CD14-positive monocyte (primary cell): Measurements from ENCODE around the gene CLOCK. TPM values are rescaled to one million over a fixed set of nuclear protein-coding genes. Genes with fewer than 3 reads are reported as not detected.

ENCODE experiments used
- DNase-seq, 3 donors: peaks; one replicate each; pipeline ENCODE4 v3.0.0-alpha.2; 2011 to 2022
- H2AFZ ChIP-seq: 2 replicates; pipeline ENCODE4 v1.6.0; 2012; ENCODE audit warnings: mild to moderate bottlenecking, low read depth, low read length, inconsistent platforms; ENCODE audit not compliant: insufficient read depth, poor library complexity, severe bottlenecking
- H3K27ac ChIP-seq, 2 donors: 1 replicate in 1 of 2; 2 replicates in 1 of 2; pipeline ENCODE4 v1.5.1; 2012 to 2013; ENCODE audit warnings: low read length in 2 of 2, control low read depth in 1 of 2, inconsistent platforms in 1 of 2, low read depth in 1 of 2, mild to moderate bottlenecking in 1 of 2
- H3K27me3 ChIP-seq, 2 donors: one replicate each; pipeline versions ENCODE4 v1.6.0 to v1.6.1; 2011 to 2013; ENCODE audit warnings: low read length in 2 of 2; ENCODE audit not compliant: control insufficient read depth in 2 of 2, insufficient read depth in 2 of 2
- H3K36me3 ChIP-seq, 2 donors: replicated peaks in 1 of 2; 1 replicate in 1 of 2; 2 replicates in 1 of 2; pipeline versions ENCODE4 v1.5.1 to v1.6.1; 2012 to 2013; ENCODE audit warnings: low read length in 2 of 2, control low read depth in 1 of 2, inconsistent platforms in 1 of 2, mild to moderate bottlenecking in 1 of 2; ENCODE audit not compliant: insufficient read depth in 2 of 2, control insufficient read depth in 1 of 2
- H3K4me1 ChIP-seq, 2 donors: 1 replicate in 1 of 2; 2 replicates in 1 of 2; pipeline versions ENCODE4 v1.5.1 to v1.6.1; 2012 to 2013; ENCODE audit warnings: low read length in 2 of 2, control low read depth in 1 of 2, inconsistent platforms in 1 of 2, mild to moderate bottlenecking in 1 of 2, moderate library complexity in 1 of 2; ENCODE audit not compliant: insufficient read depth in 2 of 2, control insufficient read depth in 1 of 2
- H3K4me2 ChIP-seq: replicated peaks from 2 replicates; pipeline ENCODE3; 2012; ENCODE audit warnings: low read length, moderate library complexity, mild to moderate bottlenecking; ENCODE audit not compliant: poor library complexity, severe bottlenecking; ENCODE audit errors: extremely low read depth
- H3K4me3 ChIP-seq, 3 experiments: fragments of 200-600 bp in 1 of 3; sonication (generic) in 1 of 3; replicated peaks in 1 of 3; 1 replicate in 2 of 3; 2 replicates in 1 of 3; pipeline ENCODE4 v1.5.1; 2011 to 2013; ENCODE audit warnings: low read length in 3 of 3, mild to moderate bottlenecking in 3 of 3, control low read depth in 2 of 3, low read depth in 2 of 3, inconsistent platforms in 1 of 3, moderate library complexity in 1 of 3
- H3K79me2 ChIP-seq: 2 replicates; pipeline ENCODE4 v1.6.0; 2012; ENCODE audit warnings: mild to moderate bottlenecking, control low read depth, inconsistent platforms, low read length, moderate library complexity; ENCODE audit not compliant: insufficient read depth
- H3K9ac ChIP-seq: 2 replicates; pipeline ENCODE4 v1.6.0; 2017; ENCODE audit warnings: low read length, mild to moderate bottlenecking; ENCODE audit not compliant: insufficient read depth, poor library complexity, severe bottlenecking
- H3K9me3 ChIP-seq, 2 donors: replicated peaks in 1 of 2; 1 replicate in 1 of 2; 2 replicates in 1 of 2; pipeline versions ENCODE4 v1.5.1 to v1.6.1; 2012 to 2013; ENCODE audit warnings: low read length in 2 of 2, control low read depth in 1 of 2; ENCODE audit not compliant: control insufficient read depth in 1 of 2, insufficient read depth in 1 of 2
- H4K20me1 ChIP-seq: 2 replicates; pipeline ENCODE4 v1.6.0; 2012; ENCODE audit warnings: mild to moderate bottlenecking, low read length, control low read depth, moderate library complexity; ENCODE audit not compliant: insufficient read depth
- H3K27ac Mint-ChIP-seq, 7 donors: one replicate each; pipeline ENCODE4 v1.8.0; 2020; ENCODE audit warnings: mild to moderate bottlenecking in 7 of 7, mixed read lengths in 7 of 7, moderate library complexity in 6 of 7, inconsistent platforms in 2 of 7
- H3K27me3 Mint-ChIP-seq, 3 donors: one replicate each; pipeline ENCODE4 v1.8.0; 2021 to 2022; ENCODE audit warnings: low read depth in 3 of 3, mild to moderate bottlenecking in 3 of 3, mixed read lengths in 3 of 3, moderate library complexity in 3 of 3, inconsistent platforms in 1 of 3
- H3K36me3 Mint-ChIP-seq, 2 donors: one replicate each; pipeline ENCODE4 v1.8.0; 2020; ENCODE audit warnings: mixed read lengths in 2 of 2, inconsistent platforms in 1 of 2, mild to moderate bottlenecking in 1 of 2
- H3K4me1 Mint-ChIP-seq: one replicate; pipeline ENCODE4 v1.8.0; 2020; ENCODE audit warnings: mild to moderate bottlenecking, mixed read lengths
- H3K4me3 Mint-ChIP-seq, 2 donors: one replicate each; pipeline ENCODE4 v1.8.0; 2020; ENCODE audit warnings: mild to moderate bottlenecking in 2 of 2, mixed read lengths in 2 of 2, moderate library complexity in 1 of 2
- H3K9me3 Mint-ChIP-seq, 7 donors: one replicate each; pipeline ENCODE4 v1.8.0; 2020 to 2022; ENCODE audit warnings: mixed read lengths in 7 of 7, mild to moderate bottlenecking in 6 of 7, moderate library complexity in 6 of 7, inconsistent platforms in 2 of 7
- WGBS: methylation state at CpG from one replicate; pipeline ENCODE4 v1.1.5; 2013; ENCODE audit warnings: missing lambda C conversion rate; ENCODE audit not compliant: insufficient coverage; 5-methylcytosine and 5-hydroxymethylcytosine counted together
- intact Hi-C, 2 donors: fragments of 100-400 bp; cut with micrococcal nuclease; formaldehyde crosslinking; loops; one replicate each; pipeline versions ENCODE4 v1.15.0 to v1.15.1; 2023
- polyA plus RNA-seq, 3 donors: library from polyadenylated mRNA; depleted of rRNA in 1 of 3; unstranded in 2 of 3; stranded (reverse) in 1 of 3; fragments of 300-500 nt in 2 of 3; fragments of >200 nt in 1 of 3; fragmentation: Illumina TruSeq in 2 of 3; gene quantifications; 1 replicate in 2 of 3; 2 replicates in 1 of 3; pipeline ENCODE4 v1.2.3, GENCODE V29; 2012 to 2021
- TF ChIP-seq, protein P1 (sequence below): fragments of 200-600 bp; IDR thresholded peaks from one replicate; pipeline ENCODE4 v1.8.0; 2022; ENCODE audit warnings: antibody characterized with exemption, mild to moderate bottlenecking

Gene CLOCK
- polyA plus RNA-seq, 3 donors = 1.9 to 3.7 (median 2.9) TPM

- Mint-ChIP-seq H3K27ac (no peak overlapping the region), H3K27me3 (no peaks in the 10 kb centered on the region), H3K36me3 (peaks cover 16 to 33% of the 10 kb centered on the region in 2 donors), H3K4me3 (no peak overlapping the region), H3K9me3 (peaks cover 8 to 19% (median 10%) of the 10 kb centered on the region in 7 donors), H3K4me1 (no peaks in the 10 kb centered on the region)
- intact Hi-C loops = no loop called here
- H3K4me2 ChIP-seq = no peak overlapping the region
- H3K9ac ChIP-seq = no peak overlapping the region
- H3K9me3 ChIP-seq = peaks cover 9 to 19% of the 10 kb centered on the region in 2 donors
- TF ChIP-seq, protein P1, sequence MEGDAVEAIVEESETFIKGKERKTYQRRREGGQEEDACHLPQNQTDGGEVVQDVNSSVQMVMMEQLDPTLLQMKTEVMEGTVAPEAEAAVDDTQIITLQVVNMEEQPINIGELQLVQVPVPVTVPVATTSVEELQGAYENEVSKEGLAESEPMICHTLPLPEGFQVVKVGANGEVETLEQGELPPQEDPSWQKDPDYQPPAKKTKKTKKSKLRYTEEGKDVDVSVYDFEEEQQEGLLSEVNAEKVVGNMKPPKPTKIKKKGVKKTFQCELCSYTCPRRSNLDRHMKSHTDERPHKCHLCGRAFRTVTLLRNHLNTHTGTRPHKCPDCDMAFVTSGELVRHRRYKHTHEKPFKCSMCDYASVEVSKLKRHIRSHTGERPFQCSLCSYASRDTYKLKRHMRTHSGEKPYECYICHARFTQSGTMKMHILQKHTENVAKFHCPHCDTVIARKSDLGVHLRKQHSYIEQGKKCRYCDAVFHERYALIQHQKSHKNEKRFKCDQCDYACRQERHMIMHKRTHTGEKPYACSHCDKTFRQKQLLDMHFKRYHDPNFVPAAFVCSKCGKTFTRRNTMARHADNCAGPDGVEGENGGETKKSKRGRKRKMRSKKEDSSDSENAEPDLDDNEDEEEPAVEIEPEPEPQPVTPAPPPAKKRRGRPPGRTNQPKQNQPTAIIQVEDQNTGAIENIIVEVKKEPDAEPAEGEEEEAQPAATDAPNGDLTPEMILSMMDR = no peak
- no peaks in the 10 kb centered on the region for H3K4me1 ChIP-seq
- no peaks in the 10 kb centered on the region for H3K79me2 ChIP-seq
- H4K20me1 ChIP-seq = no peaks in the 10 kb centered on the region
- H2AFZ ChIP-seq = no peak overlapping the region
- no peak overlapping the region for H3K4me3 ChIP-seq
- H3K27me3 ChIP-seq = no peaks in the 10 kb centered on the region
- WGBS = 100% methylated on average over 1 of the region's 2 CpGs
- peaks cover 26 to 70% of the 10 kb centered on the region in 2 donors for H3K36me3 ChIP-seq
- H3K27ac ChIP-seq = no peak overlapping the region
- no peak for DNase-seq
Measured at GRCh38 chr4:55468724-55469123, 78.0 kb downstream of the CLOCK start.

- TF ChIP-seq, protein P1 = no peak
- peak overlapping the region in 2 of 7 donors; percentile 31 to 61 for H3K27ac Mint-ChIP-seq
- intact Hi-C loops = no loop called here
- no peaks in the 10 kb centered on the region for H3K4me1 Mint-ChIP-seq
- H3K9me3 ChIP-seq = peaks cover 9 to 19% of the 10 kb centered on the region in 2 donors
- H3K79me2 ChIP-seq = no peaks in the 10 kb centered on the region
- no peaks in the 10 kb centered on the region for H4K20me1 ChIP-seq
- no peaks in the 10 kb centered on the region for H3K27me3 Mint-ChIP-seq
- H3K4me1 ChIP-seq = no peaks in the 10 kb centered on the region
- no peak overlapping the region for H2AFZ ChIP-seq
- peaks cover 28 to 67% of the 10 kb centered on the region in 2 donors for H3K36me3 ChIP-seq
- H3K9ac ChIP-seq = no peak overlapping the region
- no peak overlapping the region for H3K4me3 ChIP-seq
- 100% methylated on average over 1 of the region's 3 CpGs for WGBS
- no peaks in the 10 kb centered on the region for H3K27me3 ChIP-seq
- H3K27ac ChIP-seq = no peak overlapping the region
- peaks cover 8 to 15% (median 10%) of the 10 kb centered on the region in 7 donors for H3K9me3 Mint-ChIP-seq
- H3K4me2 ChIP-seq = no peak overlapping the region
- peak in 1 of 3 donors; percentile 51 for DNase-seq
- peaks cover 22 to 38% of the 10 kb centered on the region in 2 donors for H3K36me3 Mint-ChIP-seq
- H3K4me3 Mint-ChIP-seq = no peak overlapping the region
Measured at GRCh38 chr4:55466001-55466400, 80.7 kb downstream of the CLOCK start.
